Mammary epithelial cell (primary cell): ENCODE measurements around the gene POLR3K.

Experiments used
- EZH2 ChIP-seq: IDR thresholded peaks from 2 replicates; pipeline ENCODE4 v1.6.1; 2012; ENCODE audit warnings: low read length, inconsistent platforms, borderline replicate concordance
- TF ChIP-seq, protein P1 (sequence below), 2 donors: IDR thresholded peaks in 1 of 2; conservative IDR thresholded peaks in 1 of 2; 2 replicates each; pipeline ENCODE4 v1.5.1; 2011 to 2012; ENCODE audit warnings: inconsistent platforms in 2 of 2, low read length in 2 of 2, mild to moderate bottlenecking in 2 of 2, control low read depth in 1 of 2, low read depth in 1 of 2; ENCODE audit not compliant: insufficient read depth in 1 of 2; ENCODE audit errors: extremely low read depth in 1 of 2

DNA sequence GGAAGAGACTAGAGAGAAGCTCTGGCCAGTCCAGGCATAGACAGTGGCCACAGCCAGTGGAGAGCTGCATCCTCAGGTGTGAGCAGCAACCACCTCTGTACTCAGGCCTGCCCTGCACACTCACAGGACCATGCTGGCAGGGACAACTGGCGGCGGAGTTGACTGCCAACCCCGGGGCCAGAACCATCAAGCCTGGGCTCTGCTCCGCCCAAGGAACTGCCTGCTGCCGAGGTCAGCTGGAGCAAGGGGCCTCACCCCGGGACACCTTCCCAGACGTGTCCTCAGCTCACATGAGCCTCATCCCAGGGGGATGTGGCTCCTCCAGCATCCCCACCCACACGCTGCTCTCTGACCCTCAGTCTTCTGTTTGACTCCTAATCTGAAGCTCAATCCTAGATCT lies 15.8 kb upstream of the POLR3K start:
- TF ChIP-seq, protein P1, sequence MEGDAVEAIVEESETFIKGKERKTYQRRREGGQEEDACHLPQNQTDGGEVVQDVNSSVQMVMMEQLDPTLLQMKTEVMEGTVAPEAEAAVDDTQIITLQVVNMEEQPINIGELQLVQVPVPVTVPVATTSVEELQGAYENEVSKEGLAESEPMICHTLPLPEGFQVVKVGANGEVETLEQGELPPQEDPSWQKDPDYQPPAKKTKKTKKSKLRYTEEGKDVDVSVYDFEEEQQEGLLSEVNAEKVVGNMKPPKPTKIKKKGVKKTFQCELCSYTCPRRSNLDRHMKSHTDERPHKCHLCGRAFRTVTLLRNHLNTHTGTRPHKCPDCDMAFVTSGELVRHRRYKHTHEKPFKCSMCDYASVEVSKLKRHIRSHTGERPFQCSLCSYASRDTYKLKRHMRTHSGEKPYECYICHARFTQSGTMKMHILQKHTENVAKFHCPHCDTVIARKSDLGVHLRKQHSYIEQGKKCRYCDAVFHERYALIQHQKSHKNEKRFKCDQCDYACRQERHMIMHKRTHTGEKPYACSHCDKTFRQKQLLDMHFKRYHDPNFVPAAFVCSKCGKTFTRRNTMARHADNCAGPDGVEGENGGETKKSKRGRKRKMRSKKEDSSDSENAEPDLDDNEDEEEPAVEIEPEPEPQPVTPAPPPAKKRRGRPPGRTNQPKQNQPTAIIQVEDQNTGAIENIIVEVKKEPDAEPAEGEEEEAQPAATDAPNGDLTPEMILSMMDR (conservative IDR thresholded peaks at IDR 0.05 in 1 of 2, IDR thresholded peaks at IDR 0.05 in 1 of 2; ENCODE audit: extremely low read depth in 1 of 2, insufficient read depth in 1 of 2, low read depth in 1 of 2, low read length in 2 of 2): no peak
- no peak for TF ChIP-seq EZH2
